Stimulated activated CD8-positive, alpha-beta memory T cell treated with anti-CD3 and anti-CD28 coated beads, Interleukin-7, amount 100 ng/mL, for 4 hours (primary cell): ENCODE data around the gene ATG2B.

Experiments used
- DNase-seq, 2 donors: peaks; one replicate each; pipeline ENCODE4 v3.0.0-alpha.2; 2020; ENCODE audit warnings: low read depth in 2 of 2

The ATG2B gene

DNA sequence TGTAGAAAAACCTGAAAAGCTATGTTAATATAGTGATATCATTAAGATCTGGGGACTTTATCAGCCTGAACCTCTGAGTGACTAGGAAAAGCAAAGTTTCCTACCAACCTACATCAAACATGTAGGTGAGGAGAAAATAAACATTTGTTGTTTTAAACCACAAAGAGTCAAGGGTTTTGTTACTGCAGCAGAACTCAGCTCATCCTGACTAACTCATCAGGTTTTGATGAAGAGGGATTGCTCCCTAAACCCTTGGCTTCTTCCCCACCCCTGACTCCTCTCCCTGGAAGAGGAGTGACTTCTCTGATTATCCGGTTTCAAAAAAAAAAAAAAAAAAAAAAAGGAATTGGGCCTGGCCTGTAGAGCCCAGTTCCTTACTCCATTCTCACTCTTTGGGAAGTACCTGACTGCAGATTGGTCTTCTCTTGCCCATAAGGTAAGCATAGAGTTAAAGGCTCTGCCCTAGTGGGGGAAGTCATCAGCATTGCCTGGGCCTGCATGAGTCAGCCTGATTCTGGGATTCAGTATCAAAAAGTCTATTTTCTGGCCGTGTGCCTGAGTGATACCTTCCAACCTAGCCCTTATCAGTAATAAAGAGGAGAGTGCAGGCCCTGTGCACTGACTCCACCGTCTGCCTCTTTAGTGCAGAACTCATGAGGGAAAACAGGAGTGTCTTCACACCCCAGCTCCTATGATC, 90.2 kb downstream of the ATG2B start:
- no peak for DNase-seq

- no peak for DNase-seq
Measured at GRCh38 chr14:96271421-96271762, 91.7 kb downstream of the ATG2B start.

DNA sequence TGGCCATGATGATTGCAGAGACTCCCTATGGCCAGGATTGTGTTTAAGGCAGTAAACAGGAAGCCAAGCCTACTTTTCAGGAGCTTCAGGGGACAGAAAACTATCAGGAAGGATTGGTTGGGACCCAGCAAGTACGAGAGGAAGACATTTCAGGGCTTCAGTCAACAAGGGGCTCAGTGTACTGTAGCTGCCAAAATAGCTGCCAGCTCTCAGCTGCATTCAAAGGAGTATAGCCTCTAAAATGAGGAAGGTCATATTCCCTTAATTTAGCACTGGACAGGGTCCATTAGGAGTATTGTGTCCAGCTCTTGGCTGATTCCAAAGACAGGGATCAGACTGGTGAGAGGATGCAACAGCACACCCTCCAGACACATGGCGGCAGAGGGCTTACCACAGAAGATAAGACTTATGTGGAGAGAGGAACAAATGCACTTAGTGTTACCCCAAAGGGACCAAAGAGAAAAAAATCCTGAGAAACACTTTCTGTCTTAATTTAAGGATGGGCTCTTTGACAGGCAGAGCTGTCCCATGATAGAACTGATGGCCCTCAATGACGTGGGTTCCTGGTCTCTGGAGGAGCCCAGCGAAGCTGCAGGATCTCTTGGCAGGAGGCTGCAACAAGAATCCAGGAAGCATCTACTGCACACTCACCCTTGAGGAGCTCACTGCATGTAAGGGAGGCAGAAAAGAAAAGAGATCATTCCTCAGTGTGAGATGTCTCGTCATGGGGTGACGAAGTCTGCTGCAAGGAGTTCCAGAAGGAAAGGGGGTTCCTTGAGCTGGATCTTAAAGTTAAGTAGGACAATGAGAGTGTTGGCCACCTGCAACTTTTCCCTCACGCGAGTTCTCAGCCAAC, 92.3 kb downstream of the ATG2B start:
- no peak for DNase-seq

- no peak for DNase-seq
Measured at GRCh38 chr14:96269359-96269710, 93.8 kb downstream of the ATG2B start.

- no peak for DNase-seq
Measured at GRCh38 chr14:96268431-96269358, 94.4 kb downstream of the ATG2B start.

DNA sequence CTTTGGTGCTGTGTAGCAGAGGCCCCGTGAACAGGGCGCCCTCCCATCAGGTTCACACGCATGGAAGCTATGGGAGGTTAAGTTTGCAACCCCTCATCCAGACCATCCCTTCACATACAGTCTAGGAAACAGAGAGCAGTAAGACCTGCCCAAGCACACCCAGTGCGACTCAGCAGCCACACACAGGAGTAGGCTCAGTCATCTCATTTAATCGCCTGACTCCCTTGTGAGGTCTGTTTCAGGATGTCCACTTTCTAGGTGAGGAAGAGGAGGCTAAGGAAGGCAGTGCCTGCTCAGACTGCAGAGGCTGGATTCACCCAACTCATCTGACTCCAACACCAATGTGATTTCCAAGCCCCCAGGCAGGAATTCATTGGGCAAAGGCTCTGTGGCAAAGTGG, 95.2 kb downstream of the ATG2B start:
- no peak for DNase-seq

GRCh38 chr14:96267336-96267735, 95.8 kb downstream of the ATG2B start:
- DNase-seq: no peak

DNA sequence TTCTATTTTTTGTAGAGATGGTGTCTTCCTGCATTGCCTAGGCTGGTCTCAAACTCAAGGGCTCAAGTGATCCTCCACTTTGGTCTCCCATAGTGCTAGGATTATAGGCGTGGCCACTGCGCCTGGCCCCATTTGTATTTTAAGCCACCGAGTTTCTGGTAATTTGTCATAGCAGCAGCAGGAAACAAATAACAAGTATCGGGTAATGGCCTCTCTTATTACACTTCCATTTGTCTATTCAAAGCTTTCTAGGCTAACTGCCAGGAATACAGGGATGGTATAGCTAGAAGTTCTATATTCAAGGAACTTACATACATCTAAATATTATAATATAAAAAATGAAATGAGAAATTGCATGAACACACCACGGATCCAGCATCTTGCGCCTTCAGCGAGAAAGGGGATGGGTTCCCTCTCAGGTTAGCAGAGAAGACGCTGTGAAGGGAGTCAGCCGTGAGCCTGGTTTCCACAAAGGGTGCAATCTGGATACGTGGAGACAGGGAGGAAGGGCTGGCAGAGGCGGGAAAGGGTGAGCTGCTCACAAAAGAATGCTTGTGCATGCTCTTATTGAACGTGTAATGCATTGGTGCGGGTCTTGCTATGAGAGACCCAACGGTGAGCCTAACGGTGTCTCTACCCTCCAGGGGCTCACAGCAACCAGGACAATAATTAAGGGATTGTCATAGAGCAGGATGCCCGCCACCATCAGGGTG, 97.6 kb downstream of the ATG2B start:
- no peak for DNase-seq

GRCh38 chr14:96264853-96265252, 98.3 kb downstream of the ATG2B start:
- no peak for DNase-seq

DNA sequence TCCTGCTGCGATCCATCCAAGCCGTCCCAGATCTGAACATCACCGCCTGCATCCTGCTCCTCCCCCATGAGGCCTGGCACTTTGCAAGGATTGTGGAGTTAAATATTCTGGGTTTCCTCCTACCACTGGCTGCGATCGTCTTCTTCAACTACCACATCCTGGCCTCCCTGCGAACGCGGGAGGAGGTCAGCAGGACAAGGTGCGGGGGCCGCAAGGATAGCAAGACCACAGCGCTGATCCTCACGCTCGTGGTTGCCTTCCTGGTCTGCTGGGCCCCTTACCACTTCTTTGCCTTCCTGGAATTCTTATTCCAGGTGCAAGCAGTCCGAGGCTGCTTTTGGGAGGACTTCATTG, 99.0 kb downstream of the ATG2B start:
- DNase-seq: no peak

- no peak for DNase-seq
Measured at GRCh38 chr14:96263347-96264199, 99.6 kb downstream of the ATG2B start.

- no peak for DNase-seq
Measured at GRCh38 chr14:96261772-96262655, 101.1 kb downstream of the ATG2B start.

- DNase-seq: no peak
Measured at GRCh38 chr14:96261053-96261452, 102.1 kb downstream of the ATG2B start.

DNA sequence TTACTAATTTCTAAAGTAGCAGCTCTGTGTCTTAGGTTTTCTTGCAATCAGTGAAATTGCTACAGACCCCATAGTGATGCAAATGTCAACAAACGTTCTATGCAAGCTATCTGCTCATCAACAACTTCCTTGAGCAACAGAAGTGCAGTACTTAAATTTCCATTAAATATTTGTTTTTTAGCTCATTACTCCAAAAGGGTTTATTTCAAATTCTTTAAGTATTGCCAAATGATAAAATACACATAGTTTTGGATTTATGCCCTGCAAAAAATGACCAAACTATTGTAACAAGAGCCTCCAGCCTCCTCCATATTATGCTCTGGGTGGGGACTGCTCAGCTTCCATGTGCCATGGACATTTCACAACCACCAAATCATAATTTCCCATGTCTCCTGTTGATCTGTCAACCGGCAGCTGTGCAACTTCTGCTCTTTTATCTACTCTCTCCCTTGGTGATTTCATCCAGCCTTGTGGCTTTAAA, 102.8 kb downstream of the ATG2B start:
- no peak for DNase-seq

DNA sequence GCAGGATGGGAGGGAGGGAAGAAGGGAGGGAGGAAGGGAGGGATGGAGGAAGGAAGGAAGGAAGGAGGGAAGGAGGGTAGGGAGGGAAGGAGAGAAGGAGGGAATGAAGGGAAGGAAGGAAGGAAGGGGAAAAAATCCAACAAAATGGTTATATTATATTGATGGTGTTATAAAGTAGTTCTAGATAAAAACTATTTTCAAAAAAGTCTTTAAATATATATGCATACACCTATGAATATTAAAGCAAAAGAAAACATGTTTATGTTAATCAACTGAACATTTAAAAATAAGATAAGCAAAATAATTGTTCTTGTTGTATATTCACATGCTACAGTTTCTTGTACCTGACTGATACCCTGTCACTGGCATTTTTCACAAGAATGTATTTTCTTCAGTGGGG, 105.2 kb downstream of the ATG2B start:
- no peak for DNase-seq

DNA sequence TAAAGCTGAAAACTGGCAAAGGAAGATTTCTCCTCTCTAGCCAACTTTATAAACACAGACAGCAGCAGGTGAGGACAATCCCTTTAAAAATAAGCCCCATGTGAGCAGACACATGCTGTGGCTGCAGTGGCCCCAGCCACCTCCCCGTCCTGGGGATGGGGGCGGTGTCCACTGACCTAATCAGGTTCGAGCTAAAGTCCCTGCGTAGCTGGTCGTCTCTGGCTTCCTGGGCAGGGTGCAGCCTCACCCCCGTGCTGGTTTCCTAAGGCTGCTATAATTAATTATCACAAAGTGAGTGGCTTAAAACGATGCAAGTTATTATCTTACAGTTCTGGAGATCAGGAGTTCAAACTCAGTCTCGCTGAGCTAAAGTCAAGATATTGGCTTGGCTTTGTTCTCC, 106.1 kb downstream of the ATG2B start:
- no peak for DNase-seq

- DNase-seq: no peak
Measured at GRCh38 chr14:96256407-96256806, 106.7 kb downstream of the ATG2B start.

GRCh38 chr14:96255501-96256366, 107.4 kb downstream of the ATG2B start, which contains the start of gene BDKRB1:
BDKRB1 (plus strand) TSS chr14:96256210; CDS start chr14:96263683, 7,473 bp downstream.
- DNase-seq: no peak

DNA sequence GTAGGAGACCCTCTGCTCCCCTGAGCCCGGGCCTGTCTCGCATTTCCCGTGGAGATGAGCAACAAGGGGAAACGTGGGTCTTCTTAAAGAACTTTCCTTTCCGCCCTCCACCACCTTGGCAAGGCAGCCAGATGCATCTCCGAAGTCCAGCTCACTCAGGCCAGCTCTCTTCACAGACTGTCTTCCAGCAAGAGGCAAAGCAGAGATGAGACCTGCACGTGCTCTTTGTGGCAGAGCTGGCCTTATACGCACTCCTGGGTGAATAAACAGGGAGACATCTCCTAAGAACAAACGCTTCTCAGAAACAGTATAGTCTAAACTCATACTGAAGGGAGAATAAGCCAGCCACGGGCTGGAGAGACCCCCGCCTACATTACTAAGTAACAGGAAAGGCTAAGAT, 108.5 kb downstream of the ATG2B start:
- DNase-seq: no peak
